Loucy (cell line): ENCODE data around the gene PAXX.

Experiments used
- EZH2phosphoT487 ChIP-seq: fragments of 200-600 bp; IDR thresholded peaks from 2 replicates; pipeline ENCODE4 v1.6.1; 2018; ENCODE audit warnings: antibody characterized with exemption, mild to moderate bottlenecking, moderate library complexity, borderline replicate concordance
- TF ChIP-seq, protein P1 (sequence below): fragments of 200-600 bp; sonication (generic); conservative IDR thresholded peaks from 2 replicates; pipeline ENCODE4 v1.5.1; 2014; ENCODE audit warnings: mild to moderate bottlenecking, antibody characterized with exemption, low read length

- TF ChIP-seq, protein P1, sequence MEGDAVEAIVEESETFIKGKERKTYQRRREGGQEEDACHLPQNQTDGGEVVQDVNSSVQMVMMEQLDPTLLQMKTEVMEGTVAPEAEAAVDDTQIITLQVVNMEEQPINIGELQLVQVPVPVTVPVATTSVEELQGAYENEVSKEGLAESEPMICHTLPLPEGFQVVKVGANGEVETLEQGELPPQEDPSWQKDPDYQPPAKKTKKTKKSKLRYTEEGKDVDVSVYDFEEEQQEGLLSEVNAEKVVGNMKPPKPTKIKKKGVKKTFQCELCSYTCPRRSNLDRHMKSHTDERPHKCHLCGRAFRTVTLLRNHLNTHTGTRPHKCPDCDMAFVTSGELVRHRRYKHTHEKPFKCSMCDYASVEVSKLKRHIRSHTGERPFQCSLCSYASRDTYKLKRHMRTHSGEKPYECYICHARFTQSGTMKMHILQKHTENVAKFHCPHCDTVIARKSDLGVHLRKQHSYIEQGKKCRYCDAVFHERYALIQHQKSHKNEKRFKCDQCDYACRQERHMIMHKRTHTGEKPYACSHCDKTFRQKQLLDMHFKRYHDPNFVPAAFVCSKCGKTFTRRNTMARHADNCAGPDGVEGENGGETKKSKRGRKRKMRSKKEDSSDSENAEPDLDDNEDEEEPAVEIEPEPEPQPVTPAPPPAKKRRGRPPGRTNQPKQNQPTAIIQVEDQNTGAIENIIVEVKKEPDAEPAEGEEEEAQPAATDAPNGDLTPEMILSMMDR: no peak
- no peak for TF ChIP-seq EZH2phosphoT487
Observed at GRCh38 chr9:137037483-137037882, 45.3 kb downstream of the PAXX start.
